PFSK-1 (cell line): Measurements from ENCODE around the gene ZNF415. TPM values are rescaled to one million over a fixed set of nuclear protein-coding genes. Genes with fewer than 3 reads are reported as not detected.

Source experiments
- FOXP2 ChIP-seq: optimal IDR thresholded peaks from 2 replicates; pipeline ENCODE3; 2011; ENCODE audit warnings: borderline replicate concordance, control low read depth, inconsistent platforms; ENCODE audit not compliant: insufficient read depth; ENCODE audit errors: extremely low read length, extremely low read depth
- POLR2AphosphoS5 ChIP-seq: IDR thresholded peaks from 2 replicates; pipeline ENCODE4 v1.6.1; 2012; ENCODE audit warnings: low read depth, mild to moderate bottlenecking, control low read depth, low read length, moderate library complexity
- SIN3A ChIP-seq: IDR thresholded peaks from 2 replicates; pipeline ENCODE4 v1.6.1; 2012; ENCODE audit warnings: mild to moderate bottlenecking, low read length, moderate library complexity, borderline replicate concordance; ENCODE audit not compliant: insufficient read depth
- TAF1 ChIP-seq: IDR thresholded peaks from 2 replicates; pipeline ENCODE4 v1.6.1; 2012; ENCODE audit warnings: low read length, control low read depth, borderline replicate concordance; ENCODE audit not compliant: insufficient read depth
- polyA plus RNA-seq: library from polyadenylated mRNA; unstranded; fragments of >200 nt; gene quantifications from one replicate; pipeline ENCODE4 v1.2.1, GENCODE V29; 2012; ENCODE audit warnings: low read depth, missing spikeins; ENCODE audit not compliant: insufficient read length
- TF ChIP-seq, protein P1 (sequence below), 2 experiments: IDR thresholded peaks; 2 replicates each; pipeline versions ENCODE4 v1.6.1 to v1.8.0; 2011 to 2012; ENCODE audit warnings: low read depth in 2 of 2, low read length in 2 of 2, control low read depth in 1 of 2, inconsistent platforms in 1 of 2, mild to moderate bottlenecking in 1 of 2, moderate library complexity in 1 of 2; ENCODE audit not compliant: insufficient read depth in 1 of 2

Gene ZNF415
- not detected for polyA plus RNA-seq

DNA sequence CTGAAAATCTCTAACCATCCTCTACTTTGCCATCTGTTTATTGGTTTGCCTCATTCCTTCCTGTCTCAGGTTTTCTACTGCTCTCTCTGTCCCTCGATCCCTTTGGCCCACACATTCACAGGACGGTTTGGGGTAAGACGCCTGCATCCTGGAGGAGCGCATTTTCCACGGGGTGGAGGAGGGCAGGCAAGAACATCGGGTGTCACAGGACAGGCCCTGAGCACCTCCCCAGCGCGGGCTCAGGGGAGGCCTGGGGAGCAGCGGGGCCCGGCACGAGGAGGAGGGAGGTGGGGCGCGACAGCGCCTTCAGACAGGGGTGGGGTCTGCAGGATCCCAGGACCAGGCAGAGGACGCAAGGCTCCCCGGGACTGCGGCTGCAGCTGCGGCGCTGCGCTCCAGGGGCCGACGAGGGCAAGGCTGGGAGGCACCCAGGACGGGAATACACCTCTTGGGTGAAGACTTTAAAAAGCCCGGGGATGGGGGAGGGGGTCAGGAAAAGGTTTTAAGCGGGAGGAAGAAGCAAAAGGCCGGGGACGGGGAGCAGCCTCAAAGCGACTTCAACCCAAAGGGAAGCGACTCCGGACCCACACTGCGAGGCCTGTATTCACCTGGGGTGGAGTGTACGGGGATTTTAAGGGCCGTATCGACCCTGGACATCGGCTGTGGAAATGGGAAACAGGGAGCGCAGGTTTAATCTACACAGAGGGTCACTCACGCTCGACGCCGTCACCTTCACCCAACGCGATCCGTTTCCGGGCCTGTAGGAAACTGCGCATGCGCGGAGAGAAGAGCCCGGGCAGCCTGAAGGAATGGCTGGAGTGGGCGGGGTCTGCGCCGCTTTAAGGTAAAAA, at the start of gene ZNF415:
ZNF415 (minus strand) TSS at position 770 of the 851 bp plus-strand sequence. CDS start 10,234 bp downstream, outside the sequence.
- no peak for TF ChIP-seq FOXP2
- TF ChIP-seq SIN3A, result no peak
- no peak for TF ChIP-seq TAF1
- TF ChIP-seq, protein P1, sequence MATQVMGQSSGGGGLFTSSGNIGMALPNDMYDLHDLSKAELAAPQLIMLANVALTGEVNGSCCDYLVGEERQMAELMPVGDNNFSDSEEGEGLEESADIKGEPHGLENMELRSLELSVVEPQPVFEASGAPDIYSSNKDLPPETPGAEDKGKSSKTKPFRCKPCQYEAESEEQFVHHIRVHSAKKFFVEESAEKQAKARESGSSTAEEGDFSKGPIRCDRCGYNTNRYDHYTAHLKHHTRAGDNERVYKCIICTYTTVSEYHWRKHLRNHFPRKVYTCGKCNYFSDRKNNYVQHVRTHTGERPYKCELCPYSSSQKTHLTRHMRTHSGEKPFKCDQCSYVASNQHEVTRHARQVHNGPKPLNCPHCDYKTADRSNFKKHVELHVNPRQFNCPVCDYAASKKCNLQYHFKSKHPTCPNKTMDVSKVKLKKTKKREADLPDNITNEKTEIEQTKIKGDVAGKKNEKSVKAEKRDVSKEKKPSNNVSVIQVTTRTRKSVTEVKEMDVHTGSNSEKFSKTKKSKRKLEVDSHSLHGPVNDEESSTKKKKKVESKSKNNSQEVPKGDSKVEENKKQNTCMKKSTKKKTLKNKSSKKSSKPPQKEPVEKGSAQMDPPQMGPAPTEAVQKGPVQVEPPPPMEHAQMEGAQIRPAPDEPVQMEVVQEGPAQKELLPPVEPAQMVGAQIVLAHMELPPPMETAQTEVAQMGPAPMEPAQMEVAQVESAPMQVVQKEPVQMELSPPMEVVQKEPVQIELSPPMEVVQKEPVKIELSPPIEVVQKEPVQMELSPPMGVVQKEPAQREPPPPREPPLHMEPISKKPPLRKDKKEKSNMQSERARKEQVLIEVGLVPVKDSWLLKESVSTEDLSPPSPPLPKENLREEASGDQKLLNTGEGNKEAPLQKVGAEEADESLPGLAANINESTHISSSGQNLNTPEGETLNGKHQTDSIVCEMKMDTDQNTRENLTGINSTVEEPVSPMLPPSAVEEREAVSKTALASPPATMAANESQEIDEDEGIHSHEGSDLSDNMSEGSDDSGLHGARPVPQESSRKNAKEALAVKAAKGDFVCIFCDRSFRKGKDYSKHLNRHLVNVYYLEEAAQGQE (IDR thresholded peaks at IDR 0.05; ENCODE audit: insufficient read depth in 1 of 2, low read depth in 2 of 2, low read length in 2 of 2), result no peak
- no peak for TF ChIP-seq POLR2AphosphoS5

DNA sequence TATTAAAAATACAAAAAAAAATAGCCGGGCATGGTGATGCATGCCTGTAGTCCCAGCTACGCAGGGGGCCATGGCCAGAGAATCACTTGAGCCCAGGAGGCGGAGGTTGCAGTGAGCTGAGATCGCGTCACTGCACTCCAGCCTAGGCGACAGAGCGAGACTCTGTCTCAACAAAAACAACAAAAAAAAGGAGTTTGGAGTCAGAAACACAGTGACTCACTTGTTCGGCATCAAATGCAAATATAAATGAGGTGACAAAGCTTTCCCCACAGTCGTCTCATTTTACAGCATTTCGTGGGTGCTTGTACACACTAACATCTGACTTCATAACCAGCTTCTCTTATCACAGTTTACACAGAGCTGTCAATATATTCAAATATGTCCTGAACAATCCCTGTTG, 49.5 kb upstream of the ZNF415 start:
- TF ChIP-seq TAF1 (no peak), FOXP2 (no peak), SIN3A (no peak), POLR2AphosphoS5 (no peak)
- TF ChIP-seq, protein P1 (IDR thresholded peaks at IDR 0.05; ENCODE audit: insufficient read depth in 1 of 2, low read depth in 2 of 2, low read length in 2 of 2), result no peak

DNA sequence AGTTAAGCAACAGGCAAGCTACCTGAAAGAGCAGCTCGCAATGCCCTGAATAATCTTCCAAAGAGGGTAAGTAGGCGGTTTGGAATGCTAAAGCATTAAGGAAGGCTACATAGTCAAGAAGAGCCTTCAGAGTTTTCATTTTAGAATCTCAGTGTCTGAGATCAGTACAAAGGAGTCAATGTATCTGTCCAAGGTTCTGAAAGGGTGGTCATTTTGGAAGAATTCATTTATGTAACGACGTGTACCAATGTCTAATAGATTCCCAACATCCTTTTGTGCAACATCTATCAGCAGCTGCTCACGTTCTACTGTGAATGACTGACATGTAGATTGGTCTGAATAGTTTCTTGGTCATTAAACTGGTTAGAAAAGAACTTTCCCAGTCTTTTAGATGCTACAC, 45.3 kb upstream of the ZNF415 start:
- no peak for TF ChIP-seq SIN3A
- TF ChIP-seq, protein P1 (IDR thresholded peaks at IDR 0.05; ENCODE audit: insufficient read depth in 1 of 2, low read depth in 2 of 2, low read length in 2 of 2), result peak in 1 of 2 experiments; percentile 67; a peak in 2 of 4 replicates

DNA sequence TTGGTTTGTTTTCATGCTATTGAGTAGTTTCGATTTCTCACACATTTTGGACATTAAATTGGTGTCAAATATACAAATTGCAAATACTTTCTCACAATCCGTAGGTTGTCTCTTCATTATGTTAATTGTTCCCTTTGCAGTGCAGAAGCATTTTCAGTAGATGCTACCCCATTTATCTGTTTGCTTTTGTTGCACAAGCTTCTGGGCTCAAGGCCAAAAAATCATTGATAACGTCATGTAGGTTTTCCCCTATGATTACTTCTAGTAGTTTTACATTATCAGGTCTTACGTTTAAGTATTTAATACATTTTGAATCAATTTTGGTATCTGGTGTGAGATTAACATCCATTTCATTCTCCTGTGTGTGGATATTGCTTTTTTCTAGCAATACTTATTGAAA, 40.2 kb upstream of the ZNF415 start:
- TF ChIP-seq POLR2AphosphoS5, result no peak
- TF ChIP-seq SIN3A, result no peak
- no peak for TF ChIP-seq FOXP2
- TF ChIP-seq, protein P1 (IDR thresholded peaks at IDR 0.05; ENCODE audit: insufficient read depth in 1 of 2, low read depth in 2 of 2, low read length in 2 of 2), result no peak
- no peak for TF ChIP-seq TAF1

DNA sequence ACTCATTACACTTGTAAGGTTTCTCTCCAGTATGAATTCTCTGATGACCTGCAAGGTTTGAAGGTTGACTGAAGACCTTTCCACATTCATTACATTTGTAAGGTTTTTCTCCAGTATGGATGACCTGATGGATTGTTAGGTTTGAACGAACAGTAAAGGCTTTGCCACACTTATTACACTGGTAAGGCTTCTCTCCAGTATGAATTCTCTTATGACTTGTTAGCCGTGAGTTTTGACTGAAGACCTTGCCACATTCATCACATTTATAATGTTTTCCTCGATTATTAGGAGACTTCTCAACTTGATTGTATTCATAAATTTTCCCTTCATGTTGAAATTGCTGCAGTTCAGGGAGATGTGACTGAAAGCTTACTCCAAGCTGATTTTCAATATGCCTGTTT, 33.0 kb upstream of the ZNF415 start:
- no peak for TF ChIP-seq FOXP2
- TF ChIP-seq, protein P1 (IDR thresholded peaks at IDR 0.05; ENCODE audit: insufficient read depth in 1 of 2, low read depth in 2 of 2, low read length in 2 of 2), result no peak
- no peak for TF ChIP-seq POLR2AphosphoS5
- no peak for TF ChIP-seq TAF1
- TF ChIP-seq SIN3A, result no peak
